ENCODE results near the gene JTB.

- TF ChIP-seq CTCF (IDR thresholded peaks at IDR 0.05) (no peak), POLR2A (IDR thresholded peaks at IDR 0.05) (no peak)
These were observed 33.3 kb downstream of the JTB start for GRCh38 chr1:153944005-153944826.

Measured in ovary (tissue), 3 donors.